Endothelial cell of umbilical vein (primary cell): ENCODE measurements around the gene EHD3. TPM values are rescaled to one million over a fixed set of nuclear protein-coding genes. Genes with fewer than 3 reads are reported as not detected.

Experiments
- BruUV-seq: library from RNA; stranded (reverse); fragments of 400-500 nt; replicated peaks from 2 replicates; lab custom pipeline; 2021; lab: Mats Ljungman, UMichigan
- CTCF ChIA-PET: fragments of 300-600, 350-600 bp; sonication (Branson Sonifier 250); formaldehyde crosslinking; loops from one replicate; lab custom pipeline; 2021; ENCODE audit warnings: antibody characterized with exemption, inconsistent platforms; lab: Charles Lee
- POLR2A ChIA-PET: fragments of 300-600, 350-600 bp; sonication (Branson Sonifier 250); formaldehyde crosslinking; loops from one replicate; lab custom pipeline; 2021; ENCODE audit warnings: antibody characterized with exemption, inconsistent platforms; lab: Charles Lee
- DNase-seq: peaks from one replicate; pipeline ENCODE4 v3.0.0-alpha.2; 2011; ENCODE audit warnings: low read depth, low spot score
- FAIRE-seq: peaks from 2 replicates; lab custom pipeline; 2011; peaks lifted over from hg19 to GRCh38; lab: Jason Lieb, UNC
- H2AFZ ChIP-seq: 2 replicates; pipeline ENCODE4 v1.6.0; 2012; ENCODE audit warnings: low read depth, low read length, control low read depth, inconsistent platforms
- H3K27ac ChIP-seq: 2 replicates; pipeline ENCODE4 v1.5.1; 2011; ENCODE audit warnings: low read depth, mild to moderate bottlenecking, control low read depth, low read length, moderate library complexity; ENCODE audit not compliant: insufficient read depth
- H3K27me3 ChIP-seq, 2 experiments: 2 replicates each; pipeline versions ENCODE4 v1.6.0 to v1.6.1; 2011; ENCODE audit warnings: low read length in 2 of 2, mixed read lengths in 1 of 2; ENCODE audit not compliant: control insufficient read depth in 2 of 2, insufficient read depth in 2 of 2
- H3K36me3 ChIP-seq, 2 experiments: 2 replicates in 1 of 2; 3 replicates in 1 of 2; pipeline ENCODE4 v1.5.1; 2011; ENCODE audit warnings: low read length in 2 of 2, mild to moderate bottlenecking in 1 of 2, moderate library complexity in 1 of 2; ENCODE audit not compliant: control insufficient read depth in 2 of 2, insufficient read depth in 2 of 2; ENCODE audit errors: extremely low read depth in 1 of 2
- H3K4me1 ChIP-seq: 3 replicates; pipeline ENCODE4 v1.5.1; 2011; ENCODE audit warnings: mild to moderate bottlenecking, low read length; ENCODE audit not compliant: control insufficient read depth, insufficient read depth; ENCODE audit errors: extremely low read depth
- H3K4me2 ChIP-seq: 2 replicates; pipeline ENCODE4 v1.6.1; 2011; ENCODE audit warnings: low read length, control low read depth, mixed read lengths; ENCODE audit not compliant: insufficient read depth
- H3K4me3 ChIP-seq, 3 experiments: fragments of 200-600 bp in 1 of 3; sonication (generic), shearing (Covaris generic) in 1 of 3; replicated peaks in 1 of 3; 2 replicates each; pipeline ENCODE4 v1.5.1; 2011 to 2016; ENCODE audit warnings: control low read depth in 3 of 3, low read length in 3 of 3, mild to moderate bottlenecking in 2 of 3, inconsistent platforms in 1 of 3, low read depth in 1 of 3, moderate library complexity in 1 of 3; ENCODE audit not compliant: insufficient read depth in 1 of 3
- H3K79me2 ChIP-seq: 2 replicates; pipeline ENCODE4 v1.6.0; 2012; ENCODE audit warnings: low read length, inconsistent platforms; ENCODE audit not compliant: control insufficient read depth, insufficient read depth
- H3K9ac ChIP-seq: replicated peaks from 2 replicates; pipeline ENCODE3; 2011; ENCODE audit warnings: low read length, control low read depth; ENCODE audit not compliant: insufficient read depth; ENCODE audit errors: extremely low read depth
- H3K9me1 ChIP-seq: replicated peaks from 3 replicates; pipeline ENCODE4 v1.6.0; 2011; ENCODE audit warnings: mild to moderate bottlenecking, low read length; ENCODE audit not compliant: control insufficient read depth, insufficient read depth; ENCODE audit errors: extremely low read depth
- H3K9me3 ChIP-seq: replicated peaks from 2 replicates; pipeline ENCODE4 v1.5.1; 2012; ENCODE audit warnings: low read length, inconsistent platforms; ENCODE audit not compliant: control insufficient read depth, insufficient read depth
- H4K20me1 ChIP-seq: replicated peaks from 2 replicates; pipeline ENCODE3; 2011; ENCODE audit warnings: mild to moderate bottlenecking, low read length; ENCODE audit not compliant: control insufficient read depth, insufficient read depth; ENCODE audit errors: extremely low read depth
- EZH2 ChIP-seq: IDR thresholded peaks from 2 replicates; pipeline ENCODE4 v1.6.1; 2012; ENCODE audit warnings: borderline replicate concordance, low read depth, mild to moderate bottlenecking, moderate library complexity, low read length, inconsistent platforms; ENCODE audit not compliant: severe bottlenecking
- FOS ChIP-seq: IDR thresholded peaks from 2 replicates; pipeline ENCODE4 v1.6.1; 2011; ENCODE audit warnings: mild to moderate bottlenecking, low read length, moderate library complexity, borderline replicate concordance; ENCODE audit not compliant: insufficient read depth
- GATA2 ChIP-seq: IDR thresholded peaks from 2 replicates; pipeline ENCODE4 v1.7.0; 2011; ENCODE audit warnings: low read depth, mild to moderate bottlenecking, moderate library complexity, mixed read lengths, low read length; ENCODE audit not compliant: insufficient read length, insufficient read depth
- JUN ChIP-seq: IDR thresholded peaks from 2 replicates; pipeline ENCODE4 v1.6.1; 2011; ENCODE audit warnings: borderline replicate concordance, low read depth; ENCODE audit not compliant: insufficient read length, insufficient read depth
- MYC ChIP-seq: IDR thresholded peaks from one replicate; pipeline ENCODE4 v1.6.1; 2011; ENCODE audit warnings: mild to moderate bottlenecking, low read depth, low read length
- POLR2A ChIP-seq: IDR thresholded peaks from 2 replicates; pipeline ENCODE4 v1.6.1; 2012; ENCODE audit warnings: low read depth, mild to moderate bottlenecking, control low read depth, low read length
- dilution Hi-C: fragments of 300-500 bp; cut with MboI; formaldehyde crosslinking; loops from one replicate; pipeline ENCODE4 v1.15.0; 2019; ENCODE audit warnings: low sequenced_read_pairs; ENCODE audit not compliant: extremely low pct_ligation_motif_present
- intact Hi-C: fragments of 100-400 bp; cut with micrococcal nuclease; formaldehyde crosslinking; loops from one replicate; pipeline ENCODE4 v1.10.0; 2022
- polyA plus RNA-seq, 4 experiments: library from polyadenylated mRNA; depleted of rRNA in 3 of 4; stranded (reverse) in 3 of 4; unstranded in 1 of 4; fragments of >200 nt; gene quantifications; 2 replicates each; pipeline versions ENCODE4 v1.2.1 to v1.2.3, GENCODE V29; 2011 to 2012; ENCODE audit warnings: missing spikeins in 1 of 4
- total RNA-seq: library from RNA; stranded (reverse); gene quantifications from 2 replicates; pipeline ENCODE4 v1.2.3, GENCODE V29; 2021
- TF ChIP-seq, protein P1 (sequence below), 2 donors: IDR thresholded peaks; 1 replicate in 1 of 2; 2 replicates in 1 of 2; pipeline ENCODE4 v1.5.1; 2011; ENCODE audit warnings: low read length in 2 of 2, mild to moderate bottlenecking in 2 of 2, moderate library complexity in 2 of 2, control low read depth in 1 of 2, inconsistent platforms in 1 of 2, low read depth in 1 of 2; ENCODE audit not compliant: insufficient read depth in 1 of 2; ENCODE audit errors: extremely low read depth in 1 of 2
- TF ChIP-seq, protein P2 (sequence below): IDR thresholded peaks from 2 replicates; pipeline ENCODE4 v1.6.1; 2011; ENCODE audit not compliant: insufficient read depth, insufficient read length

Gene EHD3
- total and polyA plus RNA-seq, 2 donors (not counting 3 experiments of a cell fraction or from before 2014, with no cell fraction given), result 6.5 to 12.1 TPM

- no peak overlapping the region for H3K4me2 ChIP-seq
- dilution Hi-C loops, result no loop called here
- H3K27me3 ChIP-seq, result no peaks in the 10 kb centered on the region
- H3K4me3 ChIP-seq, result no peak overlapping the region
- no peak for DNase-seq
- H3K4me1 ChIP-seq, result no peaks in the 10 kb centered on the region
- no peaks in the 10 kb centered on the region for H3K79me2 ChIP-seq
- no peaks in the 10 kb centered on the region for H4K20me1 ChIP-seq
- no peaks in the 10 kb centered on the region for H3K36me3 ChIP-seq
- no peak for FAIRE-seq
- H3K27ac ChIP-seq, result no peak overlapping the region
- H3K9me3 ChIP-seq, result no peaks in the 10 kb centered on the region
- H2AFZ ChIP-seq, result no peak overlapping the region
- CTCF ChIA-PET, result no interaction called here
- H3K9ac ChIP-seq, result no peak overlapping the region
- no peaks in the 10 kb centered on the region for H3K9me1 ChIP-seq
- BruUV-seq, result no TSS peak
- POLR2A ChIA-PET, result no interaction called here
- TF ChIP-seq MYC, result no peak
- TF ChIP-seq EZH2, result no peak
- no peak for TF ChIP-seq JUN
- no peak for TF ChIP-seq GATA2
- no peak for TF ChIP-seq FOS
- TF ChIP-seq, protein P1, sequence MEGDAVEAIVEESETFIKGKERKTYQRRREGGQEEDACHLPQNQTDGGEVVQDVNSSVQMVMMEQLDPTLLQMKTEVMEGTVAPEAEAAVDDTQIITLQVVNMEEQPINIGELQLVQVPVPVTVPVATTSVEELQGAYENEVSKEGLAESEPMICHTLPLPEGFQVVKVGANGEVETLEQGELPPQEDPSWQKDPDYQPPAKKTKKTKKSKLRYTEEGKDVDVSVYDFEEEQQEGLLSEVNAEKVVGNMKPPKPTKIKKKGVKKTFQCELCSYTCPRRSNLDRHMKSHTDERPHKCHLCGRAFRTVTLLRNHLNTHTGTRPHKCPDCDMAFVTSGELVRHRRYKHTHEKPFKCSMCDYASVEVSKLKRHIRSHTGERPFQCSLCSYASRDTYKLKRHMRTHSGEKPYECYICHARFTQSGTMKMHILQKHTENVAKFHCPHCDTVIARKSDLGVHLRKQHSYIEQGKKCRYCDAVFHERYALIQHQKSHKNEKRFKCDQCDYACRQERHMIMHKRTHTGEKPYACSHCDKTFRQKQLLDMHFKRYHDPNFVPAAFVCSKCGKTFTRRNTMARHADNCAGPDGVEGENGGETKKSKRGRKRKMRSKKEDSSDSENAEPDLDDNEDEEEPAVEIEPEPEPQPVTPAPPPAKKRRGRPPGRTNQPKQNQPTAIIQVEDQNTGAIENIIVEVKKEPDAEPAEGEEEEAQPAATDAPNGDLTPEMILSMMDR (IDR thresholded peaks at IDR 0.05; ENCODE audit: extremely low read depth in 1 of 2, insufficient read depth in 1 of 2, low read depth in 1 of 2, low read length in 2 of 2), result no peak
- TF ChIP-seq, protein P2, sequence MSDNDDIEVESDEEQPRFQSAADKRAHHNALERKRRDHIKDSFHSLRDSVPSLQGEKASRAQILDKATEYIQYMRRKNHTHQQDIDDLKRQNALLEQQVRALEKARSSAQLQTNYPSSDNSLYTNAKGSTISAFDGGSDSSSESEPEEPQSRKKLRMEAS, result no peak
- TF ChIP-seq POLR2A, result no peak
- intact Hi-C loops, result no loop called here
Measured at GRCh38 chr2:31260870-31261269, 26.9 kb downstream of the EHD3 start.
